ENCODE data around the gene NAV2. TPM values are rescaled to one million over a fixed set of nuclear protein-coding genes. Genes with fewer than 3 reads are reported as not detected.

The NAV2 gene
- total RNA-seq, 1 experiment from 2014 or later, result 22.7 TPM

DNA sequence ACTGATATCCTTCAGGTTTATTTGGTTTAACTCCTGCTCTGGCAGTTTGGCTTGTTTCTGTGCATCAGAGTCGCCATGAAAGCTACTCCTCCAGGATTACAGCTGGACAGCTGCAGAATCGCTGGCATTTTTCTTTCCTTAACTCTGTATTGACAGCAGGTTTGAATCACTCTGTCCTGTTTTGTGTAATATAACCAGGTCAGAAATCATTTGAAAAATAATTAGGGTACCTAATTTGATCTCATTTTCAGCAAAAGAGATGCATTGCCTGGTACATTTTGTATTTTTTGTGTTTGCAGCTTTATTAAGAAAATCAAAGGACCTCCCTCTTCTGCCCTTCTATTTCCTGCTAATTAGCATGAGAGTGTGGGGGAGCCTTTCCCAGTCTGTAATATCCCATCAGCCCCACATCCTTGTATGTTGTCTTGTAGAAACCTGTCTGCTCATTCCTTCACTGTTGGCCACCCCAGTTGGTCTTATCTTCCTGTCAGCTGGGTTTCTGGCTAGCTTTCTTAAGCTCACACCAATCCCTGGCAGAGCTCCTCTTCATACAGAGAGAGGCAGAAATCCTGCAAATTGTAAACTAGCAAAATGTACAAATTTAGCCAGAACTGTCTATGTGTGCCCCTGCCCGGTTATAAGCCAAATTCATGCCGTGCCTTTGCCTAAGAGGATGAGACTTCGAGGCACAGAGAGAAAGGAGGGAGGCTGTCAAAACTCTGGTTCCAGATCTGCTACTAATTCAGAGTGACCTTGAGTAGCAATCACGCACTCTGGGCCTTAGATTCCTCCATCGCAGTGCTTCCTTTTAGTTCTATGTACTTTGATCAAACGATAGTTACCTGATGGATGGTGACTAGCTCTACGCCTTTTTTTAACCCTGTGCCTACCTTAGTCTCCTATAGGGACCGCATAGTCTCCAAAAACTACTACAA lies 200.6 kb downstream of the NAV2 start:
- Histone ChIP-seq H3K4me1 (ENCODE audit: control insufficient read depth, insufficient read depth, low read length) (no peaks in the 10 kb centered on the region), H3K4me3 (ENCODE audit: low read depth in 2 of 2, low read length in 2 of 2) (no peak overlapping the region), H3K27me3 (ENCODE audit: control insufficient read depth, insufficient read depth, low read length) (no peaks in the 10 kb centered on the region), H3K36me3 (ENCODE audit: control insufficient read depth, insufficient read depth, low read length) (no peaks in the 10 kb centered on the region), H3K9me3 (ENCODE audit: control insufficient read depth, insufficient read depth, low read depth, low read length) (no peaks in the 10 kb centered on the region), H3K27ac (ENCODE audit: low read length) (no peak overlapping the region)
- POLR2A ChIA-PET, result interaction anchor here (0.6 kb wide), 1 partner anchor 13 kb away, joined by 8 read pairs; no protein-coding TSS in a partner anchor
- no peak for DNase-seq (ENCODE audit: low read depth, low spot score)
- CTCF ChIA-PET, result no interaction called here
- intact Hi-C loops (cut with micrococcal nuclease; ENCODE audit: unreplicated experiment), result no loop called here
- no TSS peak for BruUV-seq (replicated peaks)
- no peak for TF ChIP-seq SIN3A (IDR thresholded peaks at IDR 0.05; ENCODE audit: borderline replicate concordance, insufficient read depth, low read depth, low read length)
- TF ChIP-seq POLR2AphosphoS5 (IDR thresholded peaks at IDR 0.05; ENCODE audit: low read depth, low read length), result no peak
- TF ChIP-seq, protein P1, sequence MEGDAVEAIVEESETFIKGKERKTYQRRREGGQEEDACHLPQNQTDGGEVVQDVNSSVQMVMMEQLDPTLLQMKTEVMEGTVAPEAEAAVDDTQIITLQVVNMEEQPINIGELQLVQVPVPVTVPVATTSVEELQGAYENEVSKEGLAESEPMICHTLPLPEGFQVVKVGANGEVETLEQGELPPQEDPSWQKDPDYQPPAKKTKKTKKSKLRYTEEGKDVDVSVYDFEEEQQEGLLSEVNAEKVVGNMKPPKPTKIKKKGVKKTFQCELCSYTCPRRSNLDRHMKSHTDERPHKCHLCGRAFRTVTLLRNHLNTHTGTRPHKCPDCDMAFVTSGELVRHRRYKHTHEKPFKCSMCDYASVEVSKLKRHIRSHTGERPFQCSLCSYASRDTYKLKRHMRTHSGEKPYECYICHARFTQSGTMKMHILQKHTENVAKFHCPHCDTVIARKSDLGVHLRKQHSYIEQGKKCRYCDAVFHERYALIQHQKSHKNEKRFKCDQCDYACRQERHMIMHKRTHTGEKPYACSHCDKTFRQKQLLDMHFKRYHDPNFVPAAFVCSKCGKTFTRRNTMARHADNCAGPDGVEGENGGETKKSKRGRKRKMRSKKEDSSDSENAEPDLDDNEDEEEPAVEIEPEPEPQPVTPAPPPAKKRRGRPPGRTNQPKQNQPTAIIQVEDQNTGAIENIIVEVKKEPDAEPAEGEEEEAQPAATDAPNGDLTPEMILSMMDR (IDR thresholded peaks at IDR 0.05), result no peak
- TF ChIP-seq, protein P2, sequence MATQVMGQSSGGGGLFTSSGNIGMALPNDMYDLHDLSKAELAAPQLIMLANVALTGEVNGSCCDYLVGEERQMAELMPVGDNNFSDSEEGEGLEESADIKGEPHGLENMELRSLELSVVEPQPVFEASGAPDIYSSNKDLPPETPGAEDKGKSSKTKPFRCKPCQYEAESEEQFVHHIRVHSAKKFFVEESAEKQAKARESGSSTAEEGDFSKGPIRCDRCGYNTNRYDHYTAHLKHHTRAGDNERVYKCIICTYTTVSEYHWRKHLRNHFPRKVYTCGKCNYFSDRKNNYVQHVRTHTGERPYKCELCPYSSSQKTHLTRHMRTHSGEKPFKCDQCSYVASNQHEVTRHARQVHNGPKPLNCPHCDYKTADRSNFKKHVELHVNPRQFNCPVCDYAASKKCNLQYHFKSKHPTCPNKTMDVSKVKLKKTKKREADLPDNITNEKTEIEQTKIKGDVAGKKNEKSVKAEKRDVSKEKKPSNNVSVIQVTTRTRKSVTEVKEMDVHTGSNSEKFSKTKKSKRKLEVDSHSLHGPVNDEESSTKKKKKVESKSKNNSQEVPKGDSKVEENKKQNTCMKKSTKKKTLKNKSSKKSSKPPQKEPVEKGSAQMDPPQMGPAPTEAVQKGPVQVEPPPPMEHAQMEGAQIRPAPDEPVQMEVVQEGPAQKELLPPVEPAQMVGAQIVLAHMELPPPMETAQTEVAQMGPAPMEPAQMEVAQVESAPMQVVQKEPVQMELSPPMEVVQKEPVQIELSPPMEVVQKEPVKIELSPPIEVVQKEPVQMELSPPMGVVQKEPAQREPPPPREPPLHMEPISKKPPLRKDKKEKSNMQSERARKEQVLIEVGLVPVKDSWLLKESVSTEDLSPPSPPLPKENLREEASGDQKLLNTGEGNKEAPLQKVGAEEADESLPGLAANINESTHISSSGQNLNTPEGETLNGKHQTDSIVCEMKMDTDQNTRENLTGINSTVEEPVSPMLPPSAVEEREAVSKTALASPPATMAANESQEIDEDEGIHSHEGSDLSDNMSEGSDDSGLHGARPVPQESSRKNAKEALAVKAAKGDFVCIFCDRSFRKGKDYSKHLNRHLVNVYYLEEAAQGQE (IDR thresholded peaks at IDR 0.05; ENCODE audit: insufficient read depth in 1 of 2, low read depth in 2 of 2, low read length in 1 of 2), result no peak
- no peak for TF ChIP-seq TCF7L2 (IDR thresholded peaks at IDR 0.05; ENCODE audit: low read depth, low read length)
- no peak for ATAC-seq
- in situ Hi-C loops (cut with HindIII; ENCODE audit: low pct_unique_long_range_greater_than_20kb, low sequenced_read_pairs), result no loop called here

DNA sequence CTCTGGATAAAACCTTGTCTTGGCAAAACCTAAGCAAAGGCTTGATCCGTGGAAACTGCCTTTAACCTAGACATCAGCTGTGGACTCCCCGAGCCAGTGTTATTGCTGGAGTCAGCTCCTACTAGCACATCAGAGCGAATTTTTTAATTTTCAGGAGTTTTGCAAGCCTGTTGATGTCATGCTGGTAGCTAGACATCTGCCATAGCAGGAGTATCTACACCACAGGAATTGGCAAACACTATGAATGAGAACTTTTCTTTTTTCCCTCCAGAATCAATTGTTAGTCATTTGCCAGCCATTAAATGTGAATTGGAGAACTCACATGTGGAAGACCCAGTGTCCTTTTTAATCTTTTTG lies 201.2 kb downstream of the NAV2 start:
- Histone ChIP-seq H3K9me3 (ENCODE audit: control insufficient read depth, insufficient read depth, low read depth, low read length) (no peaks in the 10 kb centered on the region), H3K27ac (ENCODE audit: low read length) (no peak overlapping the region), H3K27me3 (ENCODE audit: control insufficient read depth, insufficient read depth, low read length) (no peaks in the 10 kb centered on the region), H3K36me3 (ENCODE audit: control insufficient read depth, insufficient read depth, low read length) (no peaks in the 10 kb centered on the region), H3K4me3 (ENCODE audit: low read depth in 2 of 2, low read length in 2 of 2) (no peak overlapping the region), H3K4me1 (ENCODE audit: control insufficient read depth, insufficient read depth, low read length) (peaks cover 5% of the 10 kb centered on the region; the same call in 1 of the 2 replicates)
- POLR2A ChIA-PET, result no interaction called here
- CTCF ChIA-PET, result interaction anchor here (1.0 kb wide), 1 partner anchor 11 kb away, joined by 4 read pairs; no protein-coding TSS in a partner anchor
- BruUV-seq (replicated peaks), result no TSS peak
- ATAC-seq, result no peak
- DNase-seq (ENCODE audit: low read depth, low spot score), result no peak
- intact Hi-C loops (cut with micrococcal nuclease; ENCODE audit: unreplicated experiment), result no loop called here
- TF ChIP-seq, protein P2 (IDR thresholded peaks at IDR 0.05; ENCODE audit: insufficient read depth in 1 of 2, low read depth in 2 of 2, low read length in 1 of 2), result no peak
- TF ChIP-seq POLR2AphosphoS5 (IDR thresholded peaks at IDR 0.05; ENCODE audit: low read depth, low read length), result no peak
- no peak for TF ChIP-seq SIN3A (IDR thresholded peaks at IDR 0.05; ENCODE audit: borderline replicate concordance, insufficient read depth, low read depth, low read length)
- TF ChIP-seq, protein P1 (IDR thresholded peaks at IDR 0.05), result no peak
- TF ChIP-seq TCF7L2 (IDR thresholded peaks at IDR 0.05; ENCODE audit: low read depth, low read length), result no peak
- in situ Hi-C loops (cut with HindIII; ENCODE audit: low pct_unique_long_range_greater_than_20kb, low sequenced_read_pairs), result no loop called here
